Measurements from ENCODE around the gene LYZL6.

Gene LYZL6

GRCh38 chr17:35932586-35932985 is 10.9 kb downstream of the LYZL6 start:
- H3K27me3 ChIP-seq (ENCODE audit: low read depth): no peaks in the 10 kb centered on the region
- H3K9me3 ChIP-seq: no peaks in the 10 kb centered on the region

GRCh38 chr17:35931794-35932425 is 11.6 kb downstream of the LYZL6 start:
- Histone ChIP-seq H3K4me1 (peaks cover 10% of the 10 kb centered on the region), H3K4me3 (no peak overlapping the region), H3K27me3 (ENCODE audit: low read depth) (no peaks in the 10 kb centered on the region), H3K9me3 (no peaks in the 10 kb centered on the region), H3K36me3 (replicated peaks) (peaks cover 4% of the 10 kb centered on the region)
- in situ Hi-C loops (cut with MboI; ENCODE audit: low sequenced_read_pairs): no loop called here
- no peak for DNase-seq (ENCODE audit: low spot score in 2 of 2)

More at GRCh38 chr17:35932586-35932985, 10.9 kb downstream of the LYZL6 start:
- Histone ChIP-seq H3K4me3 (no peak overlapping the region), H3K4me1 (peaks cover 10% of the 10 kb centered on the region), H3K36me3 (replicated peaks) (peaks cover 4% of the 10 kb centered on the region)
- in situ Hi-C loops (cut with MboI; ENCODE audit: low sequenced_read_pairs): no loop called here
- DNase-seq (ENCODE audit: low spot score in 2 of 2): no peak

DNA sequence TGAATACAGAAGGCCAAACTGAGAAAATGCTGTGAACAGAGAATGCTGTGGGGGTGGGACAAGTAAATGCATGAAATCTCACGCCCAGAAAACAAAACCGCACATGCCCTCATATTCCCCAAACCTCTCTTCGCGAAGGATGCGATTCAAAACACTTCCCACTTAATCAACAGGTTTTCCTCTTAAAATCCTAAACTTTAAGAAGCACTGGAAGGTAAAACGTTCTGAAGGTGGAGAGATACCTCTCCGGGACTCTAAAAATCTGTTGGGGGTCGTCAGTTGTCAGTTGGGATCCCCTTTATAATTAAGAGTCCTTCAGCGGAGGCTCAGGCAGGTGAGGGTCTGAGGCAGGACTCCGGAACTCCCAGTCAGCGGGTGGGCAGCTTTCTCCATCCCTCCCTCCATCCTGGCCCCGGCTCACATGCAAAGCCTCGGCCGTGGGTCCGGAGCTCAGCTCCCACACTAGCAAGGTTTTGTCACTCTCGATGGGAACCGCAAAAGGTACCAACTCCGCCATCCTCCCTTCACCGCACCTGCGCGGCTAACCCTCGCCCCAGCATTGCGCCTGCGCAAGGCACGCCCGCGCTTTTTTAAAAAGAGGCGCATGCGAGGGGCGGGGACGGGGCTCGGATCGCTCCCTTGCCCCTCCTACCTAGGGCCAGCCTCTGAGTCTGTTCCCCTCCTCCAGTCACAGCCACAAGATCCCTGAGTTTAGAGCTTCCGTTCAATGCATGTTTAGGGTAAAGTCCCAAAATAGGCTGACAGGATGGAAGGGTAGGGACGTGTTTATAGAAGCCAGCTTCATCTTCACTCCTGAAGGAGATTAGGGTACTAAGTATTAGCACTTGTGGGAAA is 13.1 kb downstream of the LYZL6 start, which contains the start of gene RDM1:
TSS of gene RDM1 (minus strand) at position 563 of the 855 bp plus-strand sequence. CDS start at position 517, 46 bp downstream.
- H3K36me3 ChIP-seq (replicated peaks): peaks cover 5% of the 10 kb centered on the region
- peak within 1 kb of the TSS; percentile 45 for H3K4me3 ChIP-seq
- H3K9me3 ChIP-seq: no peaks in the 10 kb centered on the region
- in situ Hi-C loops (cut with MboI; ENCODE audit: low sequenced_read_pairs): no loop called here
- H3K4me1 ChIP-seq: peaks cover 10% of the 10 kb centered on the region
- DNase-seq (ENCODE audit: low spot score in 2 of 2): peak; percentile 88 to 94
- H3K27me3 ChIP-seq (ENCODE audit: low read depth): no peaks in the 10 kb centered on the region

GRCh38 chr17:35927714-35928113 is 15.8 kb downstream of the LYZL6 start:
- Histone ChIP-seq H3K27me3 (ENCODE audit: low read depth) (no peaks in the 10 kb centered on the region), H3K4me3 (no peak overlapping the region), H3K4me1 (peaks cover 10% of the 10 kb centered on the region), H3K36me3 (replicated peaks) (peaks cover 10% of the 10 kb centered on the region), H3K9me3 (no peaks in the 10 kb centered on the region)
- in situ Hi-C loops (cut with MboI; ENCODE audit: low sequenced_read_pairs): no loop called here
- DNase-seq (ENCODE audit: low spot score in 2 of 2): no peak

DNA sequence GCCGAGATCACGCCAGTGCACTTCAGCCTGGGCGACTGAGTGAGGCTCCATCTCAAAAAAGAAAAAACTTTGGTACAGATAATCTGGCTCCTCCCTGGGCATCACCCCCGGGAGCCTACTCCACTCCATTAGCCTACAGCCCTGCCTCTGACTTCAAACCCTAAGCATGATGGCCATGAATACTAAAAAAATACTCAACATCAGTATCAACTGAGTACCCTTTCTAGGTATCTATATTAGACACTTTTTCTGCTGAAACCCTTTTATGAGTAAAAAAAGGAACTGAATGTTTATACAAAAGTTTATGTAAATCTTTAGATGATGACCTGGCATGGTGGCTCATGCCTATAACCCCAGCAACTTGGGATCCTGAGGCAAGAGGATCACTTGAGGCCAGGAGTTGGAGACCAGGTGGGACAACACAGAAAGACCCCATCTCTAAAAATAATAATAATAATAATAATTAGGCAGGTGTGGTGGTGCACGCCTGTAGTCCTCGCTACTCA is 19.9 kb downstream of the LYZL6 start:
- Histone ChIP-seq H3K4me1 (no peaks in the 10 kb centered on the region), H3K27me3 (ENCODE audit: low read depth) (no peaks in the 10 kb centered on the region), H3K4me3 (no peak overlapping the region), H3K36me3 (replicated peaks) (peaks cover 16% of the 10 kb centered on the region), H3K9me3 (no peaks in the 10 kb centered on the region)
- in situ Hi-C loops (cut with MboI; ENCODE audit: low sequenced_read_pairs): no loop called here
- no peak for DNase-seq (ENCODE audit: low spot score in 2 of 2)

DNA sequence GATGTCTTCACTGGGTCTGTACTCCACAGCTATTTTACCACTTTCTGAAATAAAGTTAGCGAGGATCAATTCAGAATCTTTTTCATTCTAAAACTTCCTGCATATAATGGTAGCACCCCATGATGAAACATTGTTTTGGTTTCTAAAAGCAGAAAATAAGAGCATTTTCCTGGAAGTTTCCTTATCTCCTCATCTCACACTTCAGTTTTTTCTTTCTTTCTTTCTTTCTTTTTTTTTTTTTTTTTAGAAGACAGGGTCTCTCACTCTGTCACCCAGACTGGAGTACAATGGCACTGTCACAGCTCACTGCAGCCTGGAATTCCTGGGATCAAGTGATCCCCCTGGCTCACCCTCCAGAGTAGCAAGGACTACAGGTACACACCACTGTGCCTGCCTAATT is 23.3 kb downstream of the LYZL6 start:
- Histone ChIP-seq H3K36me3 (replicated peaks) (peaks cover 9% of the 10 kb centered on the region), H3K4me1 (no peaks in the 10 kb centered on the region), H3K27me3 (ENCODE audit: low read depth) (no peaks in the 10 kb centered on the region), H3K4me3 (no peak overlapping the region), H3K9me3 (no peaks in the 10 kb centered on the region)
- no peak for DNase-seq (ENCODE audit: low spot score in 2 of 2)
- in situ Hi-C loops (cut with MboI; ENCODE audit: low sequenced_read_pairs): no loop called here

GRCh38 chr17:35918665-35919064 is 24.8 kb downstream of the LYZL6 start:
- Histone ChIP-seq H3K36me3 (replicated peaks) (peaks cover 8% of the 10 kb centered on the region), H3K4me1 (no peaks in the 10 kb centered on the region), H3K27me3 (ENCODE audit: low read depth) (no peaks in the 10 kb centered on the region), H3K9me3 (no peaks in the 10 kb centered on the region), H3K4me3 (no peak overlapping the region)
- no peak for DNase-seq (ENCODE audit: low spot score in 2 of 2)
- in situ Hi-C loops (cut with MboI; ENCODE audit: low sequenced_read_pairs): no loop called here

DNA sequence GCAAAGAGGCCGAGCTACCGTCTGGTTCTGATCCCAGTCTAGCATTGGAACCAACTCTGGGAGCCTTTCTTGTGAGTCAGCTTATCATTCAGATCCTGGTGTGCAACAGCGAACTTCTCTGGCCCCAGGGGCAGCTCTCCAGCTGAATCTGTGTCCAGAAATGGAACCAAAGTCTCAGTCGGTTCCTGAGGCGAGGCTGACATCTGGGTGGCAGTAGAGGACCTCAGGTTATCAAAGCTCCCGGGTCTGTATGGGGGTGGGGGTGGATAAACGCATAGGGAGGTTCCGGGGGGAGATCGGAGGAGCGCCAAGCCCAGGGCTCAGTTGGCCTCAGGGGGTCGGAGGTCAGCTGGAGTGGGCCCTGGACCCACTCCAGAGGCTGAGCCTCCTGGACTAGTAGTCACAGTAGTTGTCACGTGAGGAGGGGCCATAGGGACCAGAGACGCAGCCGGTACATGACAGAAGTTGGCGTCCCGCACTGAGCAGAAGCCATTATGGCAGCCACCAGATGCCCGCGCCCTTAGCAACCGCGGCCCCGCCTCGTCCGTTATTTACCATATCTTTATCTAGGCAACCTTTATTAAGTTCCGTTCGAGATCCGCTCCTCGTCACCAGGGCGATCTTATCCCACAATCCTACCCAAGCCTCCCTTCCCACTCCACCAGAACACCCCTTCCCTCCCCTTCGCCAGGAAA is 25.8 kb downstream of the LYZL6 start:
- H3K4me3 ChIP-seq: no peak overlapping the region
- peaks cover 6% of the 10 kb centered on the region for H3K36me3 ChIP-seq (replicated peaks)
- in situ Hi-C loops (cut with MboI; ENCODE audit: low sequenced_read_pairs): no loop called here
- no peaks in the 10 kb centered on the region for H3K9me3 ChIP-seq
- H3K4me1 ChIP-seq: no peaks in the 10 kb centered on the region
- H3K27me3 ChIP-seq (ENCODE audit: low read depth): no peaks in the 10 kb centered on the region
- DNase-seq (ENCODE audit: low spot score in 2 of 2): no peak

DNA sequence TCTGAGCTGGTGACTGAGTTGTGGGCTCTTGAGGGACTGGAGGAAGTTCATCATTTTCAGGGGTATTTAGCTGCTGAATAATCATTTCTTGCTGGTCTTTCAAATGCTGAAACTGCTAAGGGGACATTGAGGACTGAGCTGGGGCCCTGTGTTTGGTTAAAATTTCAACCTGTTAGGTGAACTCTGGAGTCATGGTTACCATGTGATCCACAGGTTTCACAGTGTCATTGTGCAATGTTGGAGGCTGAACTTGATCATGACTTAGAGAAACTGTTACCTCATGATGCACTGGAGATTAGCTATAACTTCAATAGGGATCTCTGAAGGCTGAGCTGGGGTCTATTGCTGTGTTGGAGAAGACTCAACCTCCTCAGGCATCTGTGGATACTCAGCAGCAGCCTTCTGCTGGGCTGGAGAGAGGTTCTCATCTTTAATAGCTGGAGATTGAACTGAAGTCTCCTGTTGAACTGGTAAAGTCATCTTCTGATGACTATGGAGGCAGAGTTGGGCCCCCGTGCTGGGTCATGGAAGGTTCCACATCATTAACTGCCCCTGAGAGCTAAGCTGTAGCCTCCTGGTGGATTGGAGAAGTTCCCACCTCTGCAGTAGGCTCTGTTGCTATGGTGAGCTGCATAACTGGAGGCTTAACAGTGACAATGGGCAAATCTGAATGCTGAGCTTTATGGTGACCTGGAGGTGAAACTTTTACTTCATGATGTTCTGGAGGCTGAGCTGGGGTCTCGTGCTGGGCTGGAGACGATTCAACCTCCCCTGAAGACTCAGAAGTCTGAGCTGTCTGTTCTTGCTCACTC is 28.2 kb downstream of the LYZL6 start:
- DNase-seq (ENCODE audit: low spot score in 2 of 2): no peak
- no peaks in the 10 kb centered on the region; the same call in 1 of the 2 replicates for H3K36me3 ChIP-seq (replicated peaks)
- H3K27me3 ChIP-seq (ENCODE audit: low read depth): no peaks in the 10 kb centered on the region
- no peaks in the 10 kb centered on the region for H3K9me3 ChIP-seq
- H3K4me3 ChIP-seq: no peak overlapping the region
- H3K4me1 ChIP-seq: no peaks in the 10 kb centered on the region
- in situ Hi-C loops (cut with MboI; ENCODE audit: low sequenced_read_pairs): no loop called here

GRCh38 chr17:35914354-35914753 is 29.2 kb downstream of the LYZL6 start:
- no peak for DNase-seq (ENCODE audit: low spot score in 2 of 2)
- no peaks in the 10 kb centered on the region for H3K4me1 ChIP-seq
- H3K27me3 ChIP-seq (ENCODE audit: low read depth): no peaks in the 10 kb centered on the region
- in situ Hi-C loops (cut with MboI; ENCODE audit: low sequenced_read_pairs): no loop called here
- H3K9me3 ChIP-seq: no peaks in the 10 kb centered on the region
- H3K36me3 ChIP-seq (replicated peaks): no peaks in the 10 kb centered on the region; the same call in 1 of the 2 replicates
- H3K4me3 ChIP-seq: no peak overlapping the region

GRCh38 chr17:35913609-35914008 is 29.9 kb downstream of the LYZL6 start:
- no peaks in the 10 kb centered on the region for H3K36me3 ChIP-seq (replicated peaks)
- in situ Hi-C loops (cut with MboI; ENCODE audit: low sequenced_read_pairs): no loop called here
- DNase-seq (ENCODE audit: low spot score in 2 of 2): no peak
- no peaks in the 10 kb centered on the region for H3K4me1 ChIP-seq
- no peaks in the 10 kb centered on the region for H3K27me3 ChIP-seq (ENCODE audit: low read depth)
- H3K9me3 ChIP-seq: no peaks in the 10 kb centered on the region
- H3K4me3 ChIP-seq: no peak overlapping the region

- no peaks in the 10 kb centered on the region for H3K9me3 ChIP-seq
- DNase-seq (ENCODE audit: low spot score in 2 of 2): no peak
- no peak overlapping the region for H3K4me3 ChIP-seq
- no peaks in the 10 kb centered on the region for H3K27me3 ChIP-seq (ENCODE audit: low read depth)
- no peaks in the 10 kb centered on the region for H3K36me3 ChIP-seq (replicated peaks)
- no peaks in the 10 kb centered on the region for H3K4me1 ChIP-seq
- in situ Hi-C loops (cut with MboI; ENCODE audit: low sequenced_read_pairs): no loop called here
These were observed 30.6 kb downstream of the LYZL6 start for GRCh38 chr17:35912942-35913341.

GRCh38 chr17:35912339-35912912 is 31.1 kb downstream of the LYZL6 start:
- H3K36me3 ChIP-seq (replicated peaks): no peaks in the 10 kb centered on the region
- H3K4me3 ChIP-seq: no peak overlapping the region
- in situ Hi-C loops (cut with MboI; ENCODE audit: low sequenced_read_pairs): no loop called here
- H3K27me3 ChIP-seq (ENCODE audit: low read depth): no peaks in the 10 kb centered on the region
- H3K4me1 ChIP-seq: no peaks in the 10 kb centered on the region
- H3K9me3 ChIP-seq: no peaks in the 10 kb centered on the region
- DNase-seq (ENCODE audit: low spot score in 2 of 2): no peak

Data from HAP-1 (cell line).